Upper lobe of left lung (tissue), 4 donors: ENCODE data around the gene ARHGDIG.

Experiments
- EP300 ChIP-seq, 4 donors: sonication (generic); formaldehyde crosslinking; IDR thresholded peaks; one replicate each; pipeline ENCODE4 v1.5.1; 2017; ENCODE audit warnings: antibody characterized with exemption in 4 of 4, control low read depth in 2 of 4
- POLR2A ChIP-seq, 4 donors: fragments of 450-650 bp; IDR thresholded peaks; one replicate each; pipeline ENCODE4 v1.5.1; 2016 to 2017; ENCODE audit warnings: antibody characterized with exemption in 4 of 4, mild to moderate bottlenecking in 2 of 4
- POLR2AphosphoS5 ChIP-seq, 2 donors: sonication (generic); formaldehyde crosslinking; IDR thresholded peaks; one replicate each; pipeline ENCODE4 v1.5.1; 2017; ENCODE audit warnings: antibody characterized with exemption in 2 of 2
- TF ChIP-seq, protein P1 (sequence below), 6 experiments: fragments of 450-650 bp in 4 of 6; fragments of 200-600 bp in 2 of 6; sonication (generic) in 2 of 6; IDR thresholded peaks; one replicate each; pipeline ENCODE4 v1.5.1; 2016 to 2019; ENCODE audit warnings: antibody characterized with exemption in 6 of 6

DNA sequence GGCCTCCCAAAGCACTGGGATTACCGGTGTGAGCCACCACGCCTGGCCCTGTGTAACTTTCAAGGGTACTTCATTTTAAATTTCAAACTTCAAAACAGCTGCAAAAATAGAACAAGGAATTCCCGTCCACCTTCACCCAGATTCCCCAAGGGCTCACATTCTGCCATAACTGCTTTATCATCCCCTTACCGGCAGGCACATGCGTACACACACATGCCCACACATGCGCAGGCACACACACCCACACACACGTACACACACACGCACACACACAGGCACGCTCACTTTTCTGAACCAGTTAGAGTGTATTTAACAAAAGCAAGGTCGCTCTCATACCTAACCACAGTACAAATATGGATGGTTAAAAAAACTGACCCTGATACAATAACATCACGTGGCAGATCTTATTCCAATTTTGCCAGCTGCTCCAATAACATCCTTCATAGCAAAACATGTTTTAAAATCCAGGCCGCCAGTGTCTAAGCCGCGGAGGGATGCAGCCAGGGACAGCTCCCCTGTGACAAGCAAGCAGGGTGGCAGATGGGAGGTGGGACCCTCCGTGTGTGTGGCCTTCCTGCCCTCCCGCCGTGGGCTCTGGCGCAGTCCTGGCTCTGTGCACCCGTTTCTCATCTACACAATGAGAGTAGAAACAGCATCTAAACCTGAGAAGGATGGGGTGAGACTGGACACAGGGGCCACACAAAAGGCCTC lies 25.7 kb downstream of the ARHGDIG start:
- TF ChIP-seq, protein P1, sequence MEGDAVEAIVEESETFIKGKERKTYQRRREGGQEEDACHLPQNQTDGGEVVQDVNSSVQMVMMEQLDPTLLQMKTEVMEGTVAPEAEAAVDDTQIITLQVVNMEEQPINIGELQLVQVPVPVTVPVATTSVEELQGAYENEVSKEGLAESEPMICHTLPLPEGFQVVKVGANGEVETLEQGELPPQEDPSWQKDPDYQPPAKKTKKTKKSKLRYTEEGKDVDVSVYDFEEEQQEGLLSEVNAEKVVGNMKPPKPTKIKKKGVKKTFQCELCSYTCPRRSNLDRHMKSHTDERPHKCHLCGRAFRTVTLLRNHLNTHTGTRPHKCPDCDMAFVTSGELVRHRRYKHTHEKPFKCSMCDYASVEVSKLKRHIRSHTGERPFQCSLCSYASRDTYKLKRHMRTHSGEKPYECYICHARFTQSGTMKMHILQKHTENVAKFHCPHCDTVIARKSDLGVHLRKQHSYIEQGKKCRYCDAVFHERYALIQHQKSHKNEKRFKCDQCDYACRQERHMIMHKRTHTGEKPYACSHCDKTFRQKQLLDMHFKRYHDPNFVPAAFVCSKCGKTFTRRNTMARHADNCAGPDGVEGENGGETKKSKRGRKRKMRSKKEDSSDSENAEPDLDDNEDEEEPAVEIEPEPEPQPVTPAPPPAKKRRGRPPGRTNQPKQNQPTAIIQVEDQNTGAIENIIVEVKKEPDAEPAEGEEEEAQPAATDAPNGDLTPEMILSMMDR (IDR thresholded peaks at IDR 0.05): no peak
- TF ChIP-seq POLR2A (IDR thresholded peaks at IDR 0.05) (no peak), POLR2AphosphoS5 (IDR thresholded peaks at IDR 0.05) (no peak), EP300 (IDR thresholded peaks at IDR 0.05) (no peak)
